KG1 (cell line): ENCODE data around the gene POLR2E.

Experiments used
- DNase-seq: peaks from one replicate; lab custom pipeline; 2025; lab: John Stamatoyannopoulos, UW

The POLR2E gene

DNA sequence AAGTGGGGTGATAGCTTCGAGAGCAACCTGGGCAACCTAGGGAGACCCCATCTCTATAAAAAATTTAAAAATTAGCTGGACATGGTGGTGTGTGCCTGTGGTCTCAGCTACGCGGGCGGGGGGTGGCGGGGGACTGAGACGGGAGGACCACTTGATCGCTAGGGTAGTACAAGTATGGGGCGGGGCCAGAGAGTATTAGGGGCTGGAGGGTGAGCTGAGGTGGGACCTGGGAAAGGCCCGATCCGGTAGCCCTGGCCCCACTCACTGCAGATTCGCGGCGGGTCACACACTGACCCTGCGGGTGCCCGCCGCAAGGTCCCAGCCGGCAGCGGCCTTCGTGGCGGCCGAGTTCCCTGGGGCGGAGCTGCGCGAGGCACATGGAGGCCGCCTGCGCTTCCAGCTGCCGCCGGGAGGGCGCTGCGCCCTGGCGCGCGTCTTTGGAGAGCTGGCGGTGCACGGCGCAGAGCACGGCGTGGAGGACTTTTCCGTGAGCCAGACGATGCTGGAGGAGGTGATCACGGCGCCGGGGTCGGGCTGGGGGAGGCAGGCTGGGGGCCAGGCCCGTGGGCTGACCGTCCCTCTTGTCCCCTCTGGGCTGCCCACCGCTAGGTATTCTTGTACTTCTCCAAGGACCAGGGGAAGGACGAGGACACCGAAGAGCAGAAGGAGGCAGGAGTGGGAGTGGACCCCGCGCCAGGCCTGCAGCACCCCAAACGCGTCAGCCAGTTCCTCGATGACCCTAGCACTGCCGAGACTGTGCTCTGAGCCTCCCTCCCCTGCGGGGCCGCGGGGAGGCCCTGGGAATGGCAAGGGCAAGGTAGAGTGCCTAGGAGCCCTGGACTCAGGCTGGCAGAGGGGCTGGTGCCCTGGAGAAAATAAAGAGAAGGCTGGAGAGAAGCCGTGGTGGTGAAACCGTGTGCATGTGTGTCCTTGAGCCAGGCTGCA, 30.2 kb downstream of the POLR2E start:
- peak; percentile 19 for DNase-seq

DNA sequence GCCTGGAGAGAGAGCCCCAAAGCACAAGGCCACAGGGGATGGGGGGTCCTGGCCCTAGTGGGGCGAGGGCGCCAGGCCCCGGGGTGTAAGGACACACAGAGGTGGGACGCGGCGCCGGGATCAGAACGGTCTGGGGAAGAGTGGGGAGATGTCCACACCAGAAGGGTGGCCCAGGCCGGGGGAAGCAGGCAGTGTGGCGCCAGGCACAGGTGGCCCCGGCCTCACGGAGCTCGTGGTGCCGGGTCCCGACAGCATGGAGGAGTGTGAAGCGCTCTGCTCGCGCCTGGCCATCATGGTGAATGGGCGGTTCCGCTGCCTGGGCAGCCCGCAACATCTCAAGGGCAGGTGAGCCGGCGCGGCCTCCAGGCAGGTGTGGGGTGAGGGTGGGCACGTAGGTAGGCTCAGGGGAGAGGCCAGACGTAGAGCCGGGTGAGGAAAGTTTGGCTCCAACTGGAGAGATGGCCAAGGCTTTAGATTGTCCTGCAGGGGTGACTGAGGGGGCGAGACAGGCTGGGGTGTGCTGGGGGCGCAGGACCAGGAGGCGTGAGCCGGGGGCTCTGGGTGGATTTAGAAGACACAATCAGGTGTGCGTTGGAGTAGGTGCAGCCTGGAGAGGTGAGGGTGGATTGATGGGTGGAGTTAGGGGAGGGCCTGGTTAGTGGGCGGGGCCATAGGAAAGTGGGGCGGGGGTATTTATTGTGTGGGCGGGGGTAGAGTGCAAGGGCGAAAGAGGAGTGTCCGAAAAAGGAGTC, 31.1 kb downstream of the POLR2E start:
- DNase-seq: no peak

DNA sequence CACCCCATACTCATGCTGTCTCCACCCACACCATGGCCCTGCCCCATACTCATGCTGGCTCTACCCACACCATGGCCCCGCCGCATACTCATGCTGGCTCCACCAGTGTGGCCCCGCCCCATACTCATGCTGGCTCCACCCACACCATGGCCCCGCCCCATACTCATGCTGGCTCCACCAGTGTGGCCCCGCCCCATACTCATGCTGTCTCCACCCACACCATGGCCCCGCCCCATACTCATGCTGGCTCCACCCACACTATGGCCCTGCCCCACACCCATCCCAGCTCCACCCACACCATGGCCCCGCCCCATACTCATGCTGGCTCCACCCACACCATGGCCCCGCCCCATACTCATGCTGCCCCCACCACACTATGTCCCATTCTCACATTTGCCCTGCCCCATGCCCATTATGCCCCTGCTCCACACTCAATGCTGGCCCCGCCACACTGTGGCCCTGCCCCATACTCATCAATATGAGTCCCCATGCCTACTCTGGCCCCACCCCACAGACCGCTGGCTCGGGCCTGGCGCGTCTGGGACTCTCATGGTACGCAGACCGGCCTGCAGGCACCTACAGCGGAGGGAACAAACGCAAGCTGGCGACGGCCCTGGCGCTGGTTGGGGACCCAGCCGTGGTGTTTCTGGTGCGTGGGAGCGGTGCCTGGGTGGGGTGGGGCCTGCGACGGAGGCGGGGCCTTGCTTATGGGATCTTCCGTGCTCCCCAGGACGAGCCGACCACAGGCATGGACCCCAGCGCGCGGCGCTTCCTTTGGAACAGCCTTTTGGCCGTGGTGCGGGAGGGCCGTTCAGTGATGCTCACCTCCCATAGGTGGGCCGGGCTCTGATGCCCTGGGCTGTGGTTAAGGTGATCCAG, 31.9 kb downstream of the POLR2E start:
- no peak for DNase-seq

GRCh38 chr19:1062387-1063029, 32.7 kb downstream of the POLR2E start:
- DNase-seq: no peak

GRCh38 chr19:1061987-1062386, 33.2 kb downstream of the POLR2E start:
- DNase-seq: no peak

DNA sequence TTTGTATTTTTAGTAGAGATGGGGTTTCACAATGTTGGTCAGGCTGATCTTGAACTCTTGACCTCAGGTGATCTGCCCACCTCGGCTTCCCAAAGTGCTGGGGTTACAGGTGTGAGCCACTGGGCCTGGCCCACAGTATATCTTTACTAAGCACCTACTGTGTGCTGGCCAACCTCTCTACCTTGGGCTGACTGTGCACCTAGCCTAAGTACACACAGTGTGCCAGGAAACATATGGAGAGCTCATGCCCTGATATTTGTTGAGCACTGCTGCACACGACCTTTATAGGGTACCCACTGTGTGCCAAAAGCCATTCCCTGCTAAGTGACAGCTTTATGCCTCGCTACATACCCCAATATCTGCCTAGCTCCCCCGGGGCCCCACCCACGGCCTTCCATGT, 34.5 kb downstream of the POLR2E start:
- no peak for DNase-seq

DNA sequence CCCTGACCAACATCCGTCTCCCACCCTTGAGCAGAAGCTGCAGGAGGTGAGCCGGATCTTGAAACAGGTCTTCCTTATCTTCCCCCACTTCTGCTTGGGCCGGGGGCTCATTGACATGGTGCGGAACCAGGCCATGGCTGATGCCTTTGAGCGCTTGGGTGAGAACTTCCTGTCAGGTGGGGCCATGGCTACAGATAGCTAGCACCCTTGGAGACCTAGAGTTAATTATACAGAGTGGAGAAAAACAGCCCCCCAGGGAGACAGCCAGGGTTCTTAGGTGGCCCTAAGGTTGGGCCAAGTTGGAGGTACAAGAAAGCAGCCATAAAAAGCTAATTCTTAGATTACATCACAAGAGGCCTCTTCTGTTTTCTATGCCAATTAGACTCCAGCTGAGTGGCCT, 37.1 kb downstream of the POLR2E start:
- DNase-seq: no peak

- peak; percentile 49 for DNase-seq
Measured at GRCh38 chr19:1057176-1057855, 37.9 kb downstream of the POLR2E start.

- no peak for DNase-seq
Measured at GRCh38 chr19:1055886-1056620, 39.1 kb downstream of the POLR2E start.

- DNase-seq: no peak
Measured at GRCh38 chr19:1055028-1055425, 40.1 kb downstream of the POLR2E start.

DNA sequence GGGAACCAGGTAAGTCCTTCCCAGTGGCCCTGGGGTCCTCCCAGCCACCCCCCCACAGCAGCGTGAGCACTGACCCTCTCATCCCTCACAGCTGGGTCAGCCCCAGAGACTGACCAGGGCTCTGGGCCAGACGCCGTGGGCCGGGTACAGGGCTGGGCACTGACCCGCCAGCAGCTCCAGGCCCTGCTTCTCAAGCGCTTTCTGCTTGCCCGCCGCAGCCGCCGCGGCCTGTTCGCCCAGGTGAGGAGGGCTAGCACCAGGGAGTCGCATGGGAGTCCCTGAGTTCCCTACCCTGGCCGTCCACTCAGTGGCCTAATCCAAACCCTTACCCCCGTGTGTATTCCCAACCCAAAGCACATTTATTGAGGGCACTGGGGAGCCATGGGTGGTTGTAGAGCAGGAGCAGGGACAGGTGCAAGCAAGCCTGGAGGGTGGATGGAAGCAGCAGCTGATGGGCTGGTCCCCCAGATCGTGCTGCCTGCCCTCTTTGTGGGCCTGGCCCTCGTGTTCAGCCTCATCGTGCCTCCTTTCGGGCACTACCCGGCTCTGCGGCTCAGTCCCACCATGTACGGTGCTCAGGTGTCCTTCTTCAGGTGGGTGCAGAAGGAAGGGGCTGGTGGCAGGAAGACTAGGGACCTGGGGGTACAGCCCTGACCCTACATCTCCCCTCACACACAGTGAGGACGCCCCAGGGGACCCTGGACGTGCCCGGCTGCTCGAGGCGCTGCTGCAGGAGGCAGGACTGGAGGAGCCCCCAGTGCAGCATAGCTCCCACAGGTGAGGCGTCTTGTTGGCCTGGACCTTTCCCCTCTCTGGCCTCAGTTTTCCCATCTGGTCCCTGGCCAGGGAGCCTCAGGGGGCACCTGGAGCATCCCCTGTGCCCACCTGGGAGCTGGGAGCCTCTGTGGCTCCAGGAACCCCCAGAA, 40.8 kb downstream of the POLR2E start:
- no peak for DNase-seq

GRCh38 chr19:1053176-1054101, 41.7 kb downstream of the POLR2E start:
- DNase-seq: no peak

DNA sequence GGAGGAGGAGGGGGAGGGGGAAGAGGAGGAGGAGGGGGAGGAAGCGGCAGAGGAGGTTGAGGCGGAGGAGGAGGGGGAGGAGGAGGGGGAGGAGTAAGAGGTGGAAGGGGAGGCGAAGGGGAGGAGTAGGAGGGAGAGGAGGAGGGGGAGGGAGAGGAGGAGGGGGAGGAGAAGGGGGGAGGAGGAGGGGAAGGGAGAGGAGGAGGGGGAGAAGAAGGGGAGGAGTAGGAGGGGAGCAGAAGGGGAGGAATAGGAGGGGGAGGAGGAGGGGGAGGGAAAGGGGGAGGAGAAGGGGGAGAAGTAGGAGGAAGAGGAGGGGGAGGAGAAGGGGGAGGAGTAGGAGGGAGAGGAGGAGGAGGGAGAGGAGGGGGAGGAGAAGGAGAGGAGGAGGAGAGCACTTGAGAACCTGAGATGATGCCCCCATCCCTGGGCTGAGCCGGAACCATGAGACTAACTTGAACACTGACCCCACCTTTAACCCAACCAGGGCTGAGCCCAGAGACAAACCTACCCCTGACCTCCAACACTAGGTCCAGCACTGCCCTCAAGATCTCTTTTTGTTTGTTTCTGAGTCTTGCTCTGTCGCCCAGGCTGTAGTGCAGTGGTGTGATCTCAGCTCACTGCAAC, 42.7 kb downstream of the POLR2E start:
- DNase-seq: no peak

GRCh38 chr19:1051791-1052190, 43.4 kb downstream of the POLR2E start:
- DNase-seq: no peak

DNA sequence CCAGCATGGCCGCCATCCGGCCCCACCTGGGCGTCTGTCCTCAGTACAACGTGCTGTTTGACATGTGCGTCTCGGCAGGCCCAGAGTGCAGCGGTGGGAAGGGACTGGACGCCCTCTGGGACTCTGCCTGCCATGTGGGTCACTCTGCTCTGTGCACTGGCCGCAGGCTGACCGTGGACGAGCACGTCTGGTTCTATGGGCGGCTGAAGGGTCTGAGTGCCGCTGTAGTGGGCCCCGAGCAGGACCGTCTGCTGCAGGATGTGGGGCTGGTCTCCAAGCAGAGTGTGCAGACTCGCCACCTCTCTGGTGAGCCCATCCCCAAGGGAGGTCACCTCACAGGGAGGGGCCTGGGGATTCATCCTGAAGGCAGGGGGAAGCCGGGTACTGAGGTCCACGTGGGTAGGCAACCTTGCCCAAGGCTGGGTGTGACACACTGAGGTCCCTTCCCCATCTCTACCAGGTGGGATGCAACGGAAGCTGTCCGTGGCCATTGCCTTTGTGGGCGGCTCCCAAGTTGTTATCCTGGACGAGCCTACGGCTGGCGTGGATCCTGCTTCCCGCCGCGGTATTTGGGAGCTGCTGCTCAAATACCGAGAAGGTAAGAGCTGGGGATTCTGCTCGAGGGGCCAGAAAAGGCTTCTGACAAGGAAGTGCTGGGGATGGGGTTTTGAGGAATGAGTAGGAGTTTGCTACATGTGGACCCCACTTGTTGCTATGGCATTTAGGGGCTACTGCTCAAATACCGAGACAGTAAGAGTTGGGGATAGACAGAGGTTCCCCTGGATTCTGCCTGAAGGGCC, 44.0 kb downstream of the POLR2E start:
- DNase-seq: no peak

DNA sequence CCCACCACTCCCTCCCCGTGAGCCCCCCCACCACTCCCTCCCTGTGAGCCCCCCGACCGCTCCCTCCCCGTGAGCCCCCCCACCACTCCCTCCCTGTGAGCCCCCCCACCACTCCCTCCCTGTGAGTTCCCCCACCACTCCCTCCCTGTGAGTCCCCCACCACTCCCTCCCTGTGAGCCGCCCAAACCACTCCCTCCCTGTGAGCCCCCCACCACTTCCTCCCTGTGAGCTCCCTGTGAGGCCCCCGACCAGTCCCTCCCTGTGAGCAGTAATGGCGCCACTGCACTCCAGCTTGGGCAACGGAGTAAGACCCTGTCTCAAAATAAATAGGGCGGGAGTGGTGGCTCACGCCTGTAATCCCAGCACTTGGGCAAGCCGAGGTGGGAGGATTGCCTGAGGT, 45.4 kb downstream of the POLR2E start:
- no peak for DNase-seq

DNA sequence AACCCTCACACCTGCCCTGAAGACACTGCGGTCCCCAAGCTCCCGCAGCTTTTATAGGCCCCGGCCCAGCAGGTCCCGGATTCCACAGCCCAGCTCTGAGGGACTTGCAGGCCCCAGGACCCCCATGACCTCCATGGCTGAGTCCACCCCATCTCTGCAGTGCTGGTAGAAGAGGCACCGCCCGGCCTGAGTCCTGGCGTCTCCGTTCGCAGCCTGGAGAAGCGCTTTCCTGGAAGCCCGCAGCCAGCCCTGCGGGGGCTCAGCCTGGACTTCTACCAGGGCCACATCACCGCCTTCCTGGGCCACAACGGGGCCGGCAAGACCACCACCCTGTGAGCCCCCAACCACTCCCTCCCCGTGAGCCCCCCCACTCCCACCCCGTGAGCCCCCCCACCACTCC, 46.1 kb downstream of the POLR2E start:
- no peak for DNase-seq
